ENCODE measurements around the gene WDHD1.
A peak's percentile ranks its signal among the peaks of the same experiment; 100 is the strongest.
"Not testable (repeated sequence)": the region's sequence is repeated elsewhere in the genome, so short reads cannot be mapped to it uniquely, and the experiment has no call there.

The WDHD1 gene

GRCh38 chr14:55026793-55027561 lies at the start of gene WDHD1, which contains the start of gene SOCS4:
TSS of gene WDHD1 (minus strand) at chr14:55027099. CDS start at chr14:55026787, 312 bp downstream.
TSS of gene SOCS4 (plus strand) at chr14:55027236. CDS start at chr14:55043042, 15,806 bp downstream.
- DNase-seq (ENCODE audit: low read depth in 1 of 2, low spot score in 1 of 2), result peak; percentile 95 to 97

- no peak for DNase-seq (ENCODE audit: low read depth in 1 of 2, low spot score in 1 of 2)
Measured at GRCh38 chr14:55075628-55076175, 48.8 kb upstream of the WDHD1 start.

- no peak for DNase-seq (ENCODE audit: low read depth in 1 of 2, low spot score in 1 of 2)
Measured at GRCh38 chr14:55074662-55075061, 47.8 kb upstream of the WDHD1 start.

GRCh38 chr14:55073856-55074255 lies 47.0 kb upstream of the WDHD1 start:
- DNase-seq (ENCODE audit: low read depth in 1 of 2, low spot score in 1 of 2), result no peak

- DNase-seq (ENCODE audit: low read depth in 1 of 2, low spot score in 1 of 2), result peak in 1 of 2 donors; percentile 22
Measured at GRCh38 chr14:55071870-55072640, 45.2 kb upstream of the WDHD1 start.

GRCh38 chr14:55070981-55071411 lies 44.1 kb upstream of the WDHD1 start:
- no peak for DNase-seq (ENCODE audit: low read depth in 1 of 2, low spot score in 1 of 2)

GRCh38 chr14:55066223-55066622 lies 39.3 kb upstream of the WDHD1 start:
- no peak for DNase-seq (ENCODE audit: low read depth in 1 of 2, low spot score in 1 of 2)

GRCh38 chr14:55065411-55065810 lies 38.5 kb upstream of the WDHD1 start:
- no peak for DNase-seq (ENCODE audit: low read depth in 1 of 2, low spot score in 1 of 2)

GRCh38 chr14:55064896-55065295 lies 38.0 kb upstream of the WDHD1 start:
- not testable (repeated sequence) for DNase-seq (ENCODE audit: low read depth in 1 of 2, low spot score in 1 of 2)

GRCh38 chr14:55062517-55063351 lies 35.8 kb upstream of the WDHD1 start:
- DNase-seq (ENCODE audit: low read depth in 1 of 2, low spot score in 1 of 2), result no peak

- DNase-seq (ENCODE audit: low read depth in 1 of 2, low spot score in 1 of 2), result no peak
Measured at GRCh38 chr14:55059333-55059732, 32.4 kb upstream of the WDHD1 start.

- no peak for DNase-seq (ENCODE audit: low read depth in 1 of 2, low spot score in 1 of 2)
Measured at GRCh38 chr14:55057919-55058318, 31.0 kb upstream of the WDHD1 start.

GRCh38 chr14:55054098-55054497 lies 27.2 kb upstream of the WDHD1 start:
- no peak for DNase-seq (ENCODE audit: low read depth in 1 of 2, low spot score in 1 of 2)

- no peak for DNase-seq (ENCODE audit: low read depth in 1 of 2, low spot score in 1 of 2)
Measured at GRCh38 chr14:55053500-55053899, 26.6 kb upstream of the WDHD1 start.

- no peak for DNase-seq (ENCODE audit: low read depth in 1 of 2, low spot score in 1 of 2)
Measured at GRCh38 chr14:55053018-55053417, 26.1 kb upstream of the WDHD1 start.

- no peak for DNase-seq (ENCODE audit: low read depth in 1 of 2, low spot score in 1 of 2)
Measured at GRCh38 chr14:55052269-55052930, 25.5 kb upstream of the WDHD1 start.

GRCh38 chr14:55051423-55052268 lies 24.7 kb upstream of the WDHD1 start, which contains the start of gene MAPK1IP1L:
TSS of gene MAPK1IP1L (plus strand) at chr14:55051647. CDS start at chr14:55061684, 10,037 bp downstream.
- DNase-seq (ENCODE audit: low read depth in 1 of 2, low spot score in 1 of 2), result peak; percentile 78 to 86

- no peak for DNase-seq (ENCODE audit: low read depth in 1 of 2, low spot score in 1 of 2)
Measured at GRCh38 chr14:55051165-55051422, 24.2 kb upstream of the WDHD1 start.

GRCh38 chr14:55048900-55049436 lies 22.1 kb upstream of the WDHD1 start:
- no peak for DNase-seq (ENCODE audit: low read depth in 1 of 2, low spot score in 1 of 2)
